Fibroblast of the aortic adventitia (primary cell): ENCODE measurements around the gene ARFGEF3. TPM values are rescaled to one million over a fixed set of nuclear protein-coding genes. Genes with fewer than 3 reads are reported as not detected.

Experiments
- DNase-seq: peaks from one replicate; pipeline ENCODE4 v3.0.0-alpha.2; 2010; ENCODE audit warnings: low read depth
- H3K4me3 ChIP-seq: 2 replicates; pipeline ENCODE4 v1.5.1; 2011; ENCODE audit warnings: low read depth, mild to moderate bottlenecking, control low read depth, low read length, moderate library complexity
- total RNA-seq: library from RNA; depleted of rRNA; stranded (reverse); fragments of >200 nt; gene quantifications from 2 replicates; pipeline ENCODE4 v1.2.3, GENCODE V29; 2012; ENCODE audit warnings: low replicate concordance
- TF ChIP-seq, protein P1 (sequence below): IDR thresholded peaks from 2 replicates; pipeline ENCODE4 v1.5.1; 2011; ENCODE audit warnings: mild to moderate bottlenecking, low read length, control low read depth, inconsistent platforms; ENCODE audit not compliant: insufficient read depth

ARFGEF3 gene
- total RNA-seq, 1 donor, result 0.09 TPM

DNA sequence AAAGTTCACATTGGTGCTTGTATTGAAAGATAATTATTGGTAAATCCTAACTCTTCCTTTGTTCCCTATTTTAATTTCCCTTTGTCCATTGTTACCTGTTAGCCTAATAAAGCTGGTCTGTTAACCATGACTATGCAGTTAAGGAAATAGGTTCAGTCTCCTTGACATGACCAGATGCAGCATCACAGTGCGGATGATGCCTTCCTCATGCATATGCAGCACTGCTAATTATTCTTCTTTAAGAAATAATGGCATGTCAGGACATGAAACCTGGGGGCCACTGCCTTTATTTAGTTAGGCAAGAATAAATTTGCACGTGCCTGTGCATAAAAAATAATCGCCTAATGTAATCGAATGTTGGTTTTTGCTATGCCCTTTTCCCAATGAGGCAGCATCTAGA, 40.1 kb downstream of the ARFGEF3 start:
- H3K4me3 ChIP-seq, result no peak overlapping the region
- TF ChIP-seq, protein P1, sequence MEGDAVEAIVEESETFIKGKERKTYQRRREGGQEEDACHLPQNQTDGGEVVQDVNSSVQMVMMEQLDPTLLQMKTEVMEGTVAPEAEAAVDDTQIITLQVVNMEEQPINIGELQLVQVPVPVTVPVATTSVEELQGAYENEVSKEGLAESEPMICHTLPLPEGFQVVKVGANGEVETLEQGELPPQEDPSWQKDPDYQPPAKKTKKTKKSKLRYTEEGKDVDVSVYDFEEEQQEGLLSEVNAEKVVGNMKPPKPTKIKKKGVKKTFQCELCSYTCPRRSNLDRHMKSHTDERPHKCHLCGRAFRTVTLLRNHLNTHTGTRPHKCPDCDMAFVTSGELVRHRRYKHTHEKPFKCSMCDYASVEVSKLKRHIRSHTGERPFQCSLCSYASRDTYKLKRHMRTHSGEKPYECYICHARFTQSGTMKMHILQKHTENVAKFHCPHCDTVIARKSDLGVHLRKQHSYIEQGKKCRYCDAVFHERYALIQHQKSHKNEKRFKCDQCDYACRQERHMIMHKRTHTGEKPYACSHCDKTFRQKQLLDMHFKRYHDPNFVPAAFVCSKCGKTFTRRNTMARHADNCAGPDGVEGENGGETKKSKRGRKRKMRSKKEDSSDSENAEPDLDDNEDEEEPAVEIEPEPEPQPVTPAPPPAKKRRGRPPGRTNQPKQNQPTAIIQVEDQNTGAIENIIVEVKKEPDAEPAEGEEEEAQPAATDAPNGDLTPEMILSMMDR, result no peak
- DNase-seq, result no peak

GRCh38 chr6:138203315-138203714, 41.6 kb downstream of the ARFGEF3 start:
- no peak overlapping the region for H3K4me3 ChIP-seq
- DNase-seq, result no peak
- TF ChIP-seq, protein P1, result no peak

DNA sequence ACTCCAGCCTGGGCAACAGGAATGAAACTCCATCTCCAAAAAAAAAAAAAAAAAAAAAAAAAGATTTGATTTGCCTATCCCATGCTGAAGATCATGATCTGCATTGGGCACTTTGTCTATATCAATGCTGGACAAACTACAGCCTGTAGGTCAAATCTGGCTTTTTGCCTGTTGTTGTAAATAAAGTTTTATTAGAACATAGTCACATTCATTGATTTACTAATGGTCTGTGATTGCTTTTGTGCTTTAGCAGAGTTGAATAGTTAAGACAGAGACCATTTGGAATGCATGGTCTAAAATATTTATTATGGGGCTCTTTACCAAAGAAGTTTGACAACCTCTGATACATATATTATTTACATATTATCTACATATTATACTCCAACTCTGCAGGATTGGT, 42.6 kb downstream of the ARFGEF3 start:
- no peak overlapping the region for H3K4me3 ChIP-seq
- no peak for DNase-seq
- TF ChIP-seq, protein P1, result no peak

DNA sequence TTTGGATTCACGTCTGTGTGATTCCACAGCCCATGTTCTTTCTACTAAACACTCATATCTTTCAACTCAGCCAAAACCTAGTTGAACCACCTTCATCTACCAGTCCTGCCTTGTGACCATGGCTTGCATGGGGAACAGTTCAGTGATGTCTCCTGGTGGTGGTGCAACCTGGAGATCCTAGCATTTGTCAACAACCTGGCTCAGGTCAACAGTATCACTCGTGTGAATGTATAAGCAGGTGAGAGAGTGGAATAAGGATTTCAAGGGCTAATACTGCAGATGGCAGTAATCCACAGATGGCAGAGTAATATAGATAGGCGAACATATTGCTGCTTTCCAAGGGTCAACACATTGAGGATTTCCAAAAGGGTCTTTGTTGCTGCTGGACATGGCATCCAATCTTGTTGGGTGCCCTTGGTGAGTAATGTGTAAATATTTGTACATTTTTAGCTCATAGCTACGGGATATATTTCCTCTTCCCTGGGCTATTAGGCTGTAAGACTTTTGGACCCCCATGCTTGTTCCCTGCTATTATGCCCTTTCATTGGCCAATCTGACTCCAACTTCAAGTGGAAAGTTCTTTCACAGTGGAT, 43.1 kb downstream of the ARFGEF3 start:
- TF ChIP-seq, protein P1, result no peak
- no peak overlapping the region for H3K4me3 ChIP-seq

DNA sequence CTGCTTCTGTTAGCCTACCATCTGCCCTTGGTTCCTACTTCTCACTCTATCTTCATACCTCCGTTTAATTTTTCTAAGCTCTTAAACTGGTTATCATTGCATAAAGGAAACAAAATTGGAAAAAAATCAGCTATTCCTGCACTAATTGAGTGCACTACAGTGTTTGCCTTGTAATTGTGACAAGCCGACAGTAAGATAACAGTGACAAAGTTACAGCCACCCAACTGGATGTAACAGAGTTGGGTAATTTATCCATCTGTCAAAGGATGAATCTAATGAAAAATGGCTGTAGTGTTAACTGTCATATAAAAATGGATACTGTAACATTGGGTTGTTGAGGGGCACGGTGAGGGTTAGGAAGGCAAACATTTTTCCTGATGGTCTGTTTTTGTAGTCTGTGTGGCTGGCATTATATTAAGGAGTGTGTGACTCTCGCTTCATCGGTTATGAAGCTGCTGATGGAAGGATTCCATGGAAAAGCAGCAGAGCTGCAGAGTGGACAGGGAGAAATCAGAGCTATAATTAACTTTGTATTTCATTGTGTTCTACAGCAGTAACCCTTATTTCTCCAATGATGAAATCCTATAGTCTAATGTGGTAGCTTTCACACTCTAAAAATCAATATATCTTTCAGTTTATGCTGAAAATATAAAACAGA, 43.8 kb downstream of the ARFGEF3 start:
- H3K4me3 ChIP-seq, result no peak overlapping the region
- no peak for DNase-seq

More for the DNA sequence above, 43.1 kb downstream of the ARFGEF3 start:
- no peak for DNase-seq

DNA sequence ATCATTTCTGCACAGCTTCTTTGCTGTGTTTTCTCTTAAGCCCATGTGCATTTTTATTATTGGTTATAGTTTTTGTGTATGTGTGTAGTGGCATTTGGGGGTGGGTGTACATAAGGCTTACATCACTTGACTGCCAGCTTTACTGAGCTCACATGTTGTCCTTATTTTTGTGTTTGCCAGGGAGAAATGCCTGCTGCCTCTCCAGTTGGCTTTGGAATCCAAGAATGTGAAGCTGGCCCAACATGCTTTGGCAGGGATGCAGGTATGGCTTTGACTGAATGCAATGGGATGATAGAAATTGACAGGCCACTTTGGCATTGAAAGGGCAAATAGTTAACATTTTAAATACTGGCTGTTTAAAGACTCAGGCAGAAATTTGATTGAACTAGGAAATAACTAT, 45.1 kb downstream of the ARFGEF3 start:
- DNase-seq, result no peak
- TF ChIP-seq, protein P1, result no peak
- H3K4me3 ChIP-seq, result no peak overlapping the region

More for the DNA sequence above, 43.8 kb downstream of the ARFGEF3 start:
- TF ChIP-seq, protein P1, result no peak
